Measurements from ENCODE around the gene DDX46.
"Not testable (repeated sequence)": the region's sequence is repeated elsewhere in the genome, so short reads cannot be mapped to it uniquely, and the experiment has no call there.

DDX46 gene

GRCh38 chr5:134758504-134759341 lies at the start of gene DDX46:
Gene DDX46 (plus strand): TSS chr5:134758779. CDS start chr5:134758939, 160 bp downstream.
- peak; percentile 88 for DNase-seq

GRCh38 chr5:134714120-134714519 lies 44.5 kb upstream of the DDX46 start:
- no peak for DNase-seq

DNA sequence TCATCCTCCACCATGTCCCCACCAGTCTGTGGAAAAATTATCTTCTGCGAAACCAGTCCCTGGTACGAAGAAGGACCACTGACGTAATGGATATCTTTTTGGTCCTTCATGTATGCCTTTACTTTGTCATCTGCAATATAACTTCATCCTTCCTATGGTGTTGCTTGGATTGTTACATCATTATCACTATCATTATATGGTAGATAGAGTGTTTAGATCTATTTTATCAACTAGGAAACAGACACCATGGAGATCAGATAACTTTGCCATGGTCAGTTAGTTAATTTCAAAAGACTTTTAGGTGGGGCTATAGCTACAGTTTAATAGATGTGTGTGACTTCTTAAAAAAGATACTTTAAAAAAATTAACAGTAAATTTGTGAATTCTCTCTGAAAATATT lies 44.0 kb upstream of the DDX46 start:
- no peak for DNase-seq

DNA sequence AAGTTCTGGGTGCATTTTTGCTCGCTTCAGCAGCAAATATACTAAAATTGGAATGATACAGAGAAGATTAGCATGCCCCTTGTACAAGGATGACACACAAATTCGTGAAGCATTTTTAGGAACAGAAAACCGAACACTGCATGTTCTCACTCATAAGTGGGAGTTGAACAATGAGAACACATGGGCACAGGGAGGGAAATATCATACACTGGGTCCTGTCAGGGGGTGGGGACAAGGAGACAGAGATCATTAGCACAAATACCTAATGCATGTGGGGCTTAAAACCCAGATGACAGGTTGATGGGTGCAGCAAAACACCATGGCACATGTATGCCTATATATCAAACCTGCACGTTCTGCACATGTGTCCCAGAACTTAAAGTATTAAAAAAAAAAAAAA lies 43.1 kb upstream of the DDX46 start:
- DNase-seq = not testable (repeated sequence)

DNA sequence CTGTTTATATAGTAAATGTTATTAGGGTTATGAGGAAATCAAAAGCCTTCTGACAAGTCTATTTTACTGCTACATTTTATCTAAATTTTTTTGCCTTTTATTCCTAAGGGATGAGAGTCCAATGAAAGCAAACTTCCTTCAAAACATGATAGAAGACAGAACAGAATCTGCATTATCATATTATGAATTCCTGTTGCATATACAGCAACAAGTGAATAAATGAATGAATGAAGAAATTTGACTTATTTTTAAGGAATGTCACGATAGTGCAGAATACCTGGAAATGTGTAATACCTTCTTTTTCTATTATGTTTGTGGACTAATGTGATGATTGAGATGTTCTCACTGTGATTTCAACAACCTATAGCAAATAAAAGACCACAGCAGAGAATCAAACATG lies 33.7 kb upstream of the DDX46 start:
- no peak for DNase-seq

DNA sequence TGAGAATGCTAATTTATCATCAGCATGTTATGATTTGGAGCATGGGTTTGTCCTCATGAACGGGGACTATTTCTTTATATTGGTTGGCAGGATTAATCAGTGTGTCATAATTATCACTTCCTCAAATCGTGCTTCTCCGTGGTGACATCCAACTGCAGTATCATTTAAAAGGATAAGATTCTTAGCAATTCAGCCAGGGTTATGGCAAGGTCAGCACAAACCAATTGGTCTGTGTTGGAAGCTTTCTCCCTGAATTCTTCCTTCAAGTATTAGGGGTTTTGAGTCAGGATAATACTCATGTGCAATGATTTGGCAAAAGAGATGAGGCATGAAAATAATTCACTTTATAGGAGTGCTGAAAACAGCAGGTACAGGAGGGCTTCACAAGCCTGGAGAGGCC lies 25.8 kb upstream of the DDX46 start:
- no peak for DNase-seq

GRCh38 chr5:134735243-134735642 lies 23.3 kb upstream of the DDX46 start:
- no peak for DNase-seq

DNA sequence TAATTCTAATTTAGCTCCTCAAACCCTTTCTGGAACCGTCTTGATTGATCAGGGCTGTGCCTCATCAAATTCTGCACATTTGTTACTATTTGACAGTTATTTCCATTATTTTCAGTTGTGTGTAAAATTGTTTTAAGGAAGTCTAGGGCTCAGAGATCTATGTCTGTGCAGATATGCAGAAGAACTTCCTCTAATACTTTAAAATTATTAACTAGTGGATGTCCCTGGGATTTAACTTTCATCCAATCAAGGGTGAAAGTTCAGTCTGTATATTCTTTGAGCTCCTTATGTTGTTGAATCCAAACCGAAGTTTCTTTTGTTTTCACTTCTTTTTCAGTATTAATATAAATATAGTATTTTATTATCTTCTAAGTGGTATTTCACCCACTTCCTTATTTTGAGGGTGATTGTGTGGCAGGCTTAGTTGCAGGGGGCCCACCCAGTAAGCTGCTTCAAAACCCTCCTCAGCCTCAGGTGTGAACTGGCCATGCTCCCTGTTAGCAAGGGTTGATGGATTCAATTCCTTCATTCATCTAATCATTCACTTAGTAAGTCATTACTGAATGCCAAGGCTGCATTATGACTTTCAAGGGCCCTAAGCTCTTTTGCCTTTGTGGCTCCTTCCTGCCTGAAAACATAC lies 22.3 kb upstream of the DDX46 start:
- no peak for DNase-seq

DNA sequence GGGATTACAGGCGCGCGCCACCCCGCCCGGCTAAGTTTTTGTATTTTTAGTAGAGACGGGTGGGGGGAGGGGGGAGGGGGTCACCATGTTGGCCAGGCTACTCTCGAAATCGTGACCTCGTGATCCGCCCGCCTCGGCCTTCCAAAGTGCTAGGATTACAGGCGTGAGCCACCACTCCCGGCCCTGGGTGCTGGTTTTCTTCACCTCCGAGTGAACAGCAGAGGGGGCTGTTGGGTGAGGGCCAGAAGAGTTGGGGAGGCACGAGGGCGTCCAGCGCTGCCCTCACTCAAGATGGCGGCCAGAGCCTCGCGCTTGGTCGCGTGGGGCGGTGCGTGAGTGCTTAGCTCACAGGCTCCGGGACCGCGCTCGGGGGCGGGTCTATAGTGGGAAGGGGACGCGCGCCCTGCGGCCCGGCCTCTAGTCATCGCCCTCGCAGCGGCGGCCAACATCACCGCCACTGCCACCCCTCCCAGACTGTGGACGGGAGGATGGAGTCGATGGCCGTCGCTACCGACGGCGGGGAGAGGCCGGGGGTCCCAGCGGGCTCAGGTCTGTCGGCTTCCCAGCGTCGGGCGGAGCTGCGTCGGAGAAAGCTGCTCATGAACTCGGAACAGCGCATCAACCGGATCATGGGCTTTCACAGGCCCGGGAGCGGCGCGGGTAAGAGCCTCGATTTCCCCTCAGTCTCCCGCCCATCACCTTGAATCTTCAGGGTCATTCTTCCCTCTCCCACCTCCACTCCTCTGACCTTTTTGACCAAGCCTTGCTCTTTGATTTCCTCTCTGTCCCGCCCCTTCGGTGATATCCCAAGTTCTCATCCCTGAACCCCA lies 20.2 kb upstream of the DDX46 start, which contains the start of gene CAMLG:
Gene CAMLG, plus strand, starts transcription at position 416 of the 830 bp plus-strand sequence. Its CDS starts 73 bp downstream, at position 489.
- DNase-seq = peak; percentile 87

- no peak for DNase-seq
These were observed 19.5 kb upstream of the DDX46 start for GRCh38 chr5:134738963-134739661.

DNA sequence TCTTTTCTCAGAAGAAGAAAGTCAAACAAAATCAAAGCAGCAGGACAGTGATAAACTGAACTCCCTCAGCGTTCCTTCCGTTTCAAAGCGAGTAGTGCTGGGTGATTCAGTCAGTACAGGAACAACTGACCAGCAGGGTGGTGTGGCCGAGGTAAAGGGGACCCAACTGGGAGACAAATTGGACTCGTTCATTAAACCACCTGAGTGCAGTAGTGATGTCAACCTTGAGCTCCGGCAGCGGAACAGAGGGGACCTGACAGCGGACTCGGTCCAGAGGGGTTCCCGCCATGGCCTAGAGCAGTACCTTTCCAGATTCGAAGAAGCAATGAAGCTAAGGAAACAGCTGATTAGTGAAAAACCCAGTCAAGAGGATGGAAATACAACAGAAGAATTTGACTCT lies 17.5 kb upstream of the DDX46 start:
- peak; percentile 6 for DNase-seq

GRCh38 chr5:134742134-134742533 lies 16.4 kb upstream of the DDX46 start:
- DNase-seq = no peak

DNA sequence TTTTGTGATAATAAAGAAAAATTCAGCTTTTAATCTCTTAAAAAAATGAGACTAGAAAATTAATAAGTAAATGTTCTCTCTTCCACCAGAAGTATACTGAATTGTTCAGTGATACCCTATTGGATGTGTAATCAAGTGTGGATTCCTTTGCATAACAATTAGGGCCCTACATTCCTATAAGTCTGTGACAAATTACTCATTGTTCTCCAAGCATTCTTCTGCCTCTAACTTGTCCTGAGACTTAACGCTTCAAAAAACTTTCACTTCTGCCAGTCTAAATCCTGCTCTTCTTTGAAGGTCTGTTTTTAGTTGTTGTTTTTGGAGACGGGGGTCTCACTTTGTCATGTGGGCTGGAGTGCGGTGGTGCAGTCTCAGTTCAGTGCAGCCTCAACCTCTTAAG lies 9.2 kb upstream of the DDX46 start:
- no peak for DNase-seq

GRCh38 chr5:134758176-134758503 lies 439 bp upstream of the DDX46 start:
- no peak for DNase-seq

DNA sequence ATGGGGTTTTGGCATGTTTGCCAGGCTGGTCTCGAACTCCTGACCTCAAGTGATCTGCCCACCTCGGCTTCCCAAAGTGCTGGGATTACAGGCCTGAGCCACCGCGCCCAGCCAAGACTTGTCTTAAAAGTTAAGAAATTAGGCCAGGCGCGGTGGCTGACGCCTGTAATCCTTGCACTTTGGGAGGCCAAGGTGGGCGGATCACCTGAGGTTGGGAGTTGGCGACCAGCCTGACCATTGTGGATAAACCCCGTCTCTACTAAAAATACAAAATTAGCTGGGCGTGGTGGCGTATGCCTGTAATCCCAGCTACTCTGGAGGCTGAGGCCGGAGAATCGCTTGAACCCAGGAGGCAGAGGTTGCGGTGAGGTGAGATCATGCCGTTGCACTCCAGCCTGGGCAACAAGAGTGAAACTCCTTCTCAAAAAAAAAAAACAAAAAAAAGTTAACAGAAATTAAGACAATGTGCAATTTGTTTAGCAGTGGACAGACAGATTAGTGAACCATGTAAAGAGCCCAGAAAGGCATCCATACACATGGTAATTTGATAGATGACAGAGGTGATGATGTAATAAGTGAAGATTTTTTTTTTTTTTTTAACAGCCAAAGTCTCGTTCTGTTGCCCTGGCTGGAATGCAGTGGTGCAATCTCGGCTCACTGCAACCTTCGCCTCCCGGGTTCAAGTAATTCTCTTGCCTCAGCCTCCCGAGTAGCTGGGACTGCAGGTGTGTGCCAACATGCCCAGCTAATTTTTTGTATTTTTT lies 9.1 kb downstream of the DDX46 start:
- not testable (repeated sequence) for DNase-seq

DNA sequence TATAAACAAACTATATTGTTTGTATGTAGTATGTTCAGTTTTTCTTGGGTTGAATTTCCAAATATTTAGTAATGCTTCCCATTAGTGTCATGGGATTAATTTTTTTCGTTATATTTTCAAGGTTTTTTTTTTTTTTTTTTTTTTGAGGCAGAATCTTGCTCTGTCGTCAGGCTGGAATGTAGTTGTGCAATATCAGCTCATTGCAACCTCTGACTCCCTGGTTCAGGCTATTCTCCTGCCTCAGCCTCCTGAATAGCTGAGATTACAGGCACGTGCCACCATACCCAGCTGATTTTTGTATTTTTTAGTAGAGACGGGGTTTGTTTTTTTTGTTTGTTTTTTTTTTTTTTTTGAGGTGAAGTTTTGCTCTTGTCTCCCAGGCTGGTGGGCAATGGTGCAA lies 10.6 kb downstream of the DDX46 start:
- DNase-seq = no peak

DNA sequence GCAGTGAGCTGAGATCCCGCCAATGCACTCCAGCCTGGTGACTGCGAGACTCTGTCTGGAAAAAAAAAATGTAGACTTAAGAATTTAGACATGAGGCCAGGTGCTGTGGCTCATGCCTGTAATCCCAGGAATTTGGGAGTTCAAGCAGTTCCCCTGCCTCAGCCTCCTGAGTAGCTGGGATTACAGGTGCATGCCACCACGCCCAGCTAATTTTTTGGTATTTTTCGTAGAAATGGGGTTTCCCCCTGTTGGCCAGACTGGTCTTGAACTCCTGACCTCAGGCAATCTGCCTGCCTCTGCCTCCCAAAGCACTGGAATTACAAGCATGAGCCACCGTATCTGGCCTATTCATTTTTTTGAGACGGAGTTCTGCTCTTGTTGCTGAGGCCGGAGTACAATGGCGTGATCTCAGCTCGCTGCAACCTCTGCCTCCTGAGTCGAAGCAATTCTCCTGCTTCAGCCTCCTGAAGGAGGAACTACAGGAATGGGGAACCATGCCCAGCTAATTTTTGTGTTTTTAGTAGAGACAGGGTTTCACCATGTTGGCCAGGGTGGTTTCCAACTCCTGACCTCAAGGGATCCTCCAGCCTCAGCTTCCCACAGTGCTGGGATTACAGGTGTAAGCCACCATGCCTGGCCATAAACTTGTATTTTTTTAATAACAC lies 14.0 kb downstream of the DDX46 start:
- DNase-seq = no peak

- DNase-seq = no peak
These were observed 18.8 kb downstream of the DDX46 start for GRCh38 chr5:134777366-134777765.

GRCh38 chr5:134784241-134784920 lies 25.8 kb downstream of the DDX46 start:
- DNase-seq = no peak

- DNase-seq = no peak
These were observed 26.5 kb downstream of the DDX46 start for GRCh38 chr5:134784946-134785620.
